Esophagus muscularis mucosa (tissue), 3 donors: ENCODE results near the gene MTA2.

ENCODE experiments used
- CTCF ChIP-seq, 3 experiments: fragments of 200-600 bp in 2 of 3; fragments of 450-650 bp in 1 of 3; sonication (generic) in 2 of 3; IDR thresholded peaks; one replicate each; pipeline ENCODE4 v1.5.1; 2017 to 2019; ENCODE audit warnings: antibody characterized with exemption in 3 of 3, mild to moderate bottlenecking in 2 of 3, moderate library complexity in 1 of 3
- POLR2A ChIP-seq: fragments of 450-650 bp; IDR thresholded peaks from one replicate; pipeline ENCODE4 v1.6.1; 2017; ENCODE audit warnings: antibody characterized with exemption, moderate library complexity, mild to moderate bottlenecking, low read depth
- POLR2AphosphoS5 ChIP-seq, 2 donors: sonication (generic); formaldehyde crosslinking; IDR thresholded peaks; one replicate each; pipeline ENCODE4 v1.6.1; 2017; ENCODE audit warnings: antibody characterized with exemption in 2 of 2

DNA sequence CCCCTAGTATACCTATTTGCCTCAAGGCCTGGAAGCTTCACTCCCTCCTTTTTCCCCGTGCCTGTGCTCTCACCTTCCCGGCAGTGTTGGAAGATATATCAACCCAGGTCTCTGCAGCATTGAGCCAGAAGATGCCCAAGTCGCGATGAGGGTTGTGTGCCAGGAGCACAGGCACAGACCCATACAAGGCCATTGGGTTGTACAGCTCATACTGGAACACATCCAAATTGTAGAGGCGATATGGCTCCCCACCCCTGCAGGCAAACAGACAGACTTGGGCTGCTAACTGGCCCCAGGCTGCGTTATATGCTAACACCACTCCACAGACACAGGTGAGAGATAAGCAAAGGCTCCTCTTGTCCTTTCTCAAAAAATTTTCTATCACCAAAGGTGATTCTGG lies 30.8 kb upstream of the MTA2 start:
- TF ChIP-seq CTCF (IDR thresholded peaks at IDR 0.05), result no peak
- no peak for TF ChIP-seq POLR2AphosphoS5 (IDR thresholded peaks at IDR 0.05)
- no peak for TF ChIP-seq POLR2A
